ENCODE data around the gene NAAA.

The NAAA gene

DNA sequence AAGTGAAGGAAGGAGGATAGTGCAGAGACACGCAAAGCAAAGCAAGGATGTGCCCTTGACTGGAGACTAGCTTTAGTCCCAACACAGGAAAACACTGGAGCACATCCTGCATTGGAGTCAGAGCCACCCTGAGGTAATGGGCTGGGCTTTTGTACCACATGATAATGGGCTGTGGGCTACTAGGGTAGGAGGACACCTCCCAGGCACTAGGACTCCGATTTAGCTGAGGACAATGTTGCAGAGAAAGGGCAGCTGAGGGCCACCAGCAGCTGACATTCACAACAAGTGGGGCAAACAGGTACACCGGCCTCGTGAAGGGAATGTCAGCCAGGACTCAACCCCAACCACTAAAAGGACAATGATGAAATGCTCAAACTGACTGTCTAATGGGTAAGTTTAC lies 39.8 kb upstream of the NAAA start (continued):
- TF ChIP-seq, protein P1, sequence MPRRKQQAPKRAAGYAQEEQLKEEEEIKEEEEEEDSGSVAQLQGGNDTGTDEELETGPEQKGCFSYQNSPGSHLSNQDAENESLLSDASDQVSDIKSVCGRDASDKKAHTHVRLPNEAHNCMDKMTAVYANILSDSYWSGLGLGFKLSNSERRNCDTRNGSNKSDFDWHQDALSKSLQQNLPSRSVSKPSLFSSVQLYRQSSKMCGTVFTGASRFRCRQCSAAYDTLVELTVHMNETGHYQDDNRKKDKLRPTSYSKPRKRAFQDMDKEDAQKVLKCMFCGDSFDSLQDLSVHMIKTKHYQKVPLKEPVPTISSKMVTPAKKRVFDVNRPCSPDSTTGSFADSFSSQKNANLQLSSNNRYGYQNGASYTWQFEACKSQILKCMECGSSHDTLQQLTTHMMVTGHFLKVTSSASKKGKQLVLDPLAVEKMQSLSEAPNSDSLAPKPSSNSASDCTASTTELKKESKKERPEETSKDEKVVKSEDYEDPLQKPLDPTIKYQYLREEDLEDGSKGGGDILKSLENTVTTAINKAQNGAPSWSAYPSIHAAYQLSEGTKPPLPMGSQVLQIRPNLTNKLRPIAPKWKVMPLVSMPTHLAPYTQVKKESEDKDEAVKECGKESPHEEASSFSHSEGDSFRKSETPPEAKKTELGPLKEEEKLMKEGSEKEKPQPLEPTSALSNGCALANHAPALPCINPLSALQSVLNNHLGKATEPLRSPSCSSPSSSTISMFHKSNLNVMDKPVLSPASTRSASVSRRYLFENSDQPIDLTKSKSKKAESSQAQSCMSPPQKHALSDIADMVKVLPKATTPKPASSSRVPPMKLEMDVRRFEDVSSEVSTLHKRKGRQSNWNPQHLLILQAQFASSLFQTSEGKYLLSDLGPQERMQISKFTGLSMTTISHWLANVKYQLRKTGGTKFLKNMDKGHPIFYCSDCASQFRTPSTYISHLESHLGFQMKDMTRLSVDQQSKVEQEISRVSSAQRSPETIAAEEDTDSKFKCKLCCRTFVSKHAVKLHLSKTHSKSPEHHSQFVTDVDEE (CRISPR knock-in tag; IDR thresholded peaks at IDR 0.05): no peak
- TF ChIP-seq TOX (CRISPR knock-in tag; IDR thresholded peaks at IDR 0.05; ENCODE audit: borderline replicate concordance) (no peak), ZFP30 (CRISPR knock-in tag; IDR thresholded peaks at IDR 0.05) (no peak), TCF4 (CRISPR knock-in tag; IDR thresholded peaks at IDR 0.05; ENCODE audit: borderline replicate concordance) (no peak), ZNF70 (CRISPR knock-in tag; IDR thresholded peaks at IDR 0.05) (no peak)
- TF ChIP-seq, protein P2, sequence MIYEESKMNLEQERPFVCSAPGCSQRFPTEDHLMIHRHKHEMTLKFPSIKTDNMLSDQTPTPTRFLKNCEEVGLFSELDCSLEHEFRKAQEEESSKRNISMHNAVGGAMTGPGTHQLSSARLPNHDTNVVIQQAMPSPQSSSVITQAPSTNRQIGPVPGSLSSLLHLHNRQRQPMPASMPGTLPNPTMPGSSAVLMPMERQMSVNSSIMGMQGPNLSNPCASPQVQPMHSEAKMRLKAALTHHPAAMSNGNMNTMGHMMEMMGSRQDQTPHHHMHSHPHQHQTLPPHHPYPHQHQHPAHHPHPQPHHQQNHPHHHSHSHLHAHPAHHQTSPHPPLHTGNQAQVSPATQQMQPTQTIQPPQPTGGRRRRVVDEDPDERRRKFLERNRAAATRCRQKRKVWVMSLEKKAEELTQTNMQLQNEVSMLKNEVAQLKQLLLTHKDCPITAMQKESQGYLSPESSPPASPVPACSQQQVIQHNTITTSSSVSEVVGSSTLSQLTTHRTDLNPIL (CRISPR knock-in tag; IDR thresholded peaks at IDR 0.05; ENCODE audit: low read depth): no peak

DNA sequence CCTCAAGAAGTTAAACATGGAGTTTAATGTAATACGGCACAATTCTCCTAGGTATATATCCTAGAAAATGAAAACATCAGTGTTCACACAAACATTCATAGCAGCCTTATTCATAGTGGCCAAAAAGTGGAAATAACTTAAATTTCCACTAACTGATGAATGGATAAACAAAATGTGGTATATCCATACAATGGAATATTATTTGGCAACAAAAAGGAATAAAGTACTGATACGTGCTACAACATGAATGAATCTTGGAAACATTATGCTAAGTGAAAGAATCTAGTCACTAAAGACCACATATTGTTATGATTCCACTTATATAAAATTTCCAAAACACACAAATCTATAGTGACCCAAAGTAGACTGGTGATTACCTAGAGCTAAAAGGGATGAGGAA lies 35.4 kb upstream of the NAAA start:
- ATAC-seq: no peak
- peak; percentile 98 for TF ChIP-seq ZNF8 (CRISPR knock-in tag; IDR thresholded peaks at IDR 0.05)
- no peak for TF ChIP-seq ZC3H10 (CRISPR knock-in tag; IDR thresholded peaks at IDR 0.05)

DNA sequence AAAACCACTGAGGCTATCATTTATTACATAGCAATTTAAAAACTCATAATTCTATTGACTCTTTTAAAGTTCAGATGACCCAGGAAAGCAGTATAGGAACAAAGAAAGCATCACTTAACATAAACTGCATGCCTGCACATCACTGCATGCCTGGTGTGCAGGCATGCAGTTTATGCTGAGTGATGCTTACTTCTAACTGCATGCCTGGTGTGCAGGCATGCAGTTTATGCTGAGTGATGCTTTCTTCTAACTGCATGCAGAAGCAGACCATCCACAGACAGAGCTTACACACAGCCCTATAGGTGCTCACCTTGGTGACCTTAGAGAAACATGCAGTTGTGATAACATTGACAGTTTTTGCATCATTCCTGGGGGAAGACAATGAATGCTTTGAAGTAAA lies 33.0 kb upstream of the NAAA start:
- TF ChIP-seq ZNF8 (CRISPR knock-in tag; IDR thresholded peaks at IDR 0.05) (no peak), ISL1 (CRISPR knock-in tag; IDR thresholded peaks at IDR 0.05) (no peak)
- TF ChIP-seq, protein P3, sequence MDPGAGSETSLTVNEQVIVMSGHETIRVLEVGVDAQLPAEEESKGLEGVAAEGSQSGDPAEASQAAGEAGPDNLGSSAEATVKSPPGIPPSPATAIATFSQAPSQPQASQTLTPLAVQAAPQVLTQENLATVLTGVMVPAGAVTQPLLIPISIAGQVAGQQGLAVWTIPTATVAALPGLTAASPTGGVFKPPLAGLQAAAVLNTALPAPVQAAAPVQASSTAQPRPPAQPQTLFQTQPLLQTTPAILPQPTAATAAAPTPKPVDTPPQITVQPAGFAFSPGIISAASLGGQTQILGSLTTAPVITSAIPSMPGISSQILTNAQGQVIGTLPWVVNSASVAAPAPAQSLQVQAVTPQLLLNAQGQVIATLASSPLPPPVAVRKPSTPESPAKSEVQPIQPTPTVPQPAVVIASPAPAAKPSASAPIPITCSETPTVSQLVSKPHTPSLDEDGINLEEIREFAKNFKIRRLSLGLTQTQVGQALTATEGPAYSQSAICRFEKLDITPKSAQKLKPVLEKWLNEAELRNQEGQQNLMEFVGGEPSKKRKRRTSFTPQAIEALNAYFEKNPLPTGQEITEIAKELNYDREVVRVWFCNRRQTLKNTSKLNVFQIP (CRISPR knock-in tag; IDR thresholded peaks at IDR 0.05; ENCODE audit: borderline replicate concordance, low read depth): no peak
- ATAC-seq: no peak

DNA sequence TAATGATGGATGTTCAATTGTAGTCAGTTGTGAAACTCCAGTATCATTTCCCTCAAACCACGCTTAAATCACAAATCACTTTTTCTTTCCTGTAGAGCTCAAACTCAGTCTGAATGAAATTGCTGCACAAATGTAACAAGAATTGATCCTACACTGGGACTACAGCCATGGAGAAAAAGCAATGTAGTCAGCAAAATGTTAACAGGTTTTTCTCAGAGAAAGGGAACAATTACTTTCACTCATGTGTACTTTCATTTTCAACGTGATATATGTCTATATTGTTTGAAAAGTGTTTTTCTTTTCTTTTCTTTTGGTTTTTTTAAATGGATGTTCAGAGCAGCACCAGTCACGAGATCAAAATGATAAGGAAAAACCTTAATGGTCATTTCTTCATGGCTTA lies 27.3 kb upstream of the NAAA start:
- no peak for ATAC-seq
- no peak for TF ChIP-seq CSDC2 (CRISPR knock-in tag; IDR thresholded peaks at IDR 0.05)
- TF ChIP-seq ZC3H10 (CRISPR knock-in tag; IDR thresholded peaks at IDR 0.05): no peak
- TF ChIP-seq, protein P2 (CRISPR knock-in tag; IDR thresholded peaks at IDR 0.05; ENCODE audit: low read depth): no peak
- TF ChIP-seq RARB (CRISPR knock-in tag; IDR thresholded peaks at IDR 0.05): no peak
- no peak for TF ChIP-seq ESRRG (CRISPR knock-in tag; IDR thresholded peaks at IDR 0.05)
- no peak for TF ChIP-seq TCF4 (CRISPR knock-in tag; IDR thresholded peaks at IDR 0.05; ENCODE audit: borderline replicate concordance)
- TF ChIP-seq SNAI2 (CRISPR knock-in tag; IDR thresholded peaks at IDR 0.05): no peak
- TF ChIP-seq ZNF565 (CRISPR knock-in tag; conservative IDR thresholded peaks at IDR 0.05; ENCODE audit: low read depth): no peak
- TF ChIP-seq, protein P3 (CRISPR knock-in tag; IDR thresholded peaks at IDR 0.05; ENCODE audit: borderline replicate concordance, low read depth): no peak
- TF ChIP-seq, protein P1 (CRISPR knock-in tag; IDR thresholded peaks at IDR 0.05): no peak
- TF ChIP-seq, protein P4, sequence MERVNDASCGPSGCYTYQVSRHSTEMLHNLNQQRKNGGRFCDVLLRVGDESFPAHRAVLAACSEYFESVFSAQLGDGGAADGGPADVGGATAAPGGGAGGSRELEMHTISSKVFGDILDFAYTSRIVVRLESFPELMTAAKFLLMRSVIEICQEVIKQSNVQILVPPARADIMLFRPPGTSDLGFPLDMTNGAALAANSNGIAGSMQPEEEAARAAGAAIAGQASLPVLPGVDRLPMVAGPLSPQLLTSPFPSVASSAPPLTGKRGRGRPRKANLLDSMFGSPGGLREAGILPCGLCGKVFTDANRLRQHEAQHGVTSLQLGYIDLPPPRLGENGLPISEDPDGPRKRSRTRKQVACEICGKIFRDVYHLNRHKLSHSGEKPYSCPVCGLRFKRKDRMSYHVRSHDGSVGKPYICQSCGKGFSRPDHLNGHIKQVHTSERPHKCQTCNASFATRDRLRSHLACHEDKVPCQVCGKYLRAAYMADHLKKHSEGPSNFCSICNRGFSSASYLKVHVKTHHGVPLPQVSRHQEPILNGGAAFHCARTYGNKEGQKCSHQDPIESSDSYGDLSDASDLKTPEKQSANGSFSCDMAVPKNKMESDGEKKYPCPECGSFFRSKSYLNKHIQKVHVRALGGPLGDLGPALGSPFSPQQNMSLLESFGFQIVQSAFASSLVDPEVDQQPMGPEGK (CRISPR knock-in tag; IDR thresholded peaks at IDR 0.05; ENCODE audit: borderline replicate concordance): no peak
- TF ChIP-seq ARNTL (CRISPR knock-in tag; IDR thresholded peaks at IDR 0.05; ENCODE audit: borderline replicate concordance, low read depth): no peak
- TF ChIP-seq, protein P5, sequence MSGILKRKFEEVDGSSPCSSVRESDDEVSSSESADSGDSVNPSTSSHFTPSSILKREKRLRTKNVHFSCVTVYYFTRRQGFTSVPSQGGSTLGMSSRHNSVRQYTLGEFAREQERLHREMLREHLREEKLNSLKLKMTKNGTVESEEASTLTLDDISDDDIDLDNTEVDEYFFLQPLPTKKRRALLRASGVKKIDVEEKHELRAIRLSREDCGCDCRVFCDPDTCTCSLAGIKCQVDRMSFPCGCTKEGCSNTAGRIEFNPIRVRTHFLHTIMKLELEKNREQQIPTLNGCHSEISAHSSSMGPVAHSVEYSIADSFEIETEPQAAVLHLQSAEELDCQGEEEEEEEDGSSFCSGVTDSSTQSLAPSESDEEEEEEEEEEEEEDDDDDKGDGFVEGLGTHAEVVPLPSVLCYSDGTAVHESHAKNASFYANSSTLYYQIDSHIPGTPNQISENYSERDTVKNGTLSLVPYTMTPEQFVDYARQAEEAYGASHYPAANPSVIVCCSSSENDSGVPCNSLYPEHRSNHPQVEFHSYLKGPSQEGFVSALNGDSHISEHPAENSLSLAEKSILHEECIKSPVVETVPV (CRISPR knock-in tag; IDR thresholded peaks at IDR 0.05): no peak
- TF ChIP-seq BACH2 (CRISPR knock-in tag; IDR thresholded peaks at IDR 0.05; ENCODE audit: borderline replicate concordance): no peak
- TF ChIP-seq OSR1 (CRISPR knock-in tag; IDR thresholded peaks at IDR 0.05): no peak
- TF ChIP-seq ISL1 (CRISPR knock-in tag; IDR thresholded peaks at IDR 0.05): no peak
- no peak for TF ChIP-seq PPARA (CRISPR knock-in tag; IDR thresholded peaks at IDR 0.05; ENCODE audit: borderline replicate concordance)
- no peak for TF ChIP-seq ZFP3 (CRISPR knock-in tag; IDR thresholded peaks at IDR 0.05)
